ENCODE results near the gene MLLT3.

The MLLT3 gene

GRCh38 chr9:20466328-20467008 lies 155.8 kb downstream of the MLLT3 start:
- no peak for DNase-seq

GRCh38 chr9:20464242-20464641 lies 158.1 kb downstream of the MLLT3 start:
- no peak for DNase-seq

- DNase-seq: no peak
These were observed 158.5 kb downstream of the MLLT3 start for GRCh38 chr9:20463823-20464222.

GRCh38 chr9:20462410-20462809 lies 159.9 kb downstream of the MLLT3 start:
- no peak for DNase-seq

GRCh38 chr9:20447291-20447690 lies 175.0 kb downstream of the MLLT3 start:
- no peak for DNase-seq

- DNase-seq: no peak
These were observed 176.1 kb downstream of the MLLT3 start for GRCh38 chr9:20446248-20446647.

GRCh38 chr9:20442461-20443319 lies 179.6 kb downstream of the MLLT3 start:
- no peak for DNase-seq

- DNase-seq: no peak
These were observed 180.4 kb downstream of the MLLT3 start for GRCh38 chr9:20441711-20442423.

GRCh38 chr9:20441166-20441565 lies 181.1 kb downstream of the MLLT3 start:
- no peak for DNase-seq

GRCh38 chr9:20437476-20437875 lies 184.8 kb downstream of the MLLT3 start:
- DNase-seq: no peak

- no peak for DNase-seq
These were observed 185.7 kb downstream of the MLLT3 start for GRCh38 chr9:20436476-20437195.

GRCh38 chr9:20428976-20429375 lies 193.3 kb downstream of the MLLT3 start:
- DNase-seq: no peak

GRCh38 chr9:20427359-20427758 lies 194.9 kb downstream of the MLLT3 start:
- no peak for DNase-seq

- DNase-seq: no peak
These were observed 196.3 kb downstream of the MLLT3 start for GRCh38 chr9:20426019-20426418.

GRCh38 chr9:20419533-20419932 lies 202.8 kb downstream of the MLLT3 start:
- DNase-seq: no peak

- DNase-seq: no peak
These were observed 203.8 kb downstream of the MLLT3 start for GRCh38 chr9:20418485-20418884.

- DNase-seq: no peak
These were observed 204.8 kb downstream of the MLLT3 start for GRCh38 chr9:20417373-20418080.

GRCh38 chr9:20414150-20414549 lies 208.1 kb downstream of the MLLT3 start:
- no peak for DNase-seq

GRCh38 chr9:20409321-20410092 lies 212.8 kb downstream of the MLLT3 start:
- no peak for DNase-seq

- no peak for DNase-seq
These were observed 213.8 kb downstream of the MLLT3 start for GRCh38 chr9:20408513-20408912.

- no peak for DNase-seq
These were observed 215.3 kb downstream of the MLLT3 start for GRCh38 chr9:20407013-20407412.

GRCh38 chr9:20406344-20406743 lies 216.0 kb downstream of the MLLT3 start:
- no peak for DNase-seq
